ENCODE measurements around the gene RAB3A.
A peak's percentile ranks its signal among the peaks of the same experiment; 100 is the strongest.

RAB3A gene

GRCh38 chr19:18152442-18152816, 51.4 kb downstream of the RAB3A start:
- Histone ChIP-seq H3K4me2 (peak overlapping the region; percentile 71 to 99 (median 98)), H3K4me1 (peaks cover 40 to 50% (median 45%) of the 10 kb centered on the region in 10 experiments), H3K27me3 (no peaks in the 10 kb centered on the region), H3K9me3 (replicated peaks in 1 of 11) (no peaks in the 10 kb centered on the region), H3K27ac (peak overlapping the region; percentile 85 to 99 (median 95)), H4K20me1 (peaks cover 0 to 37% (median 18%) of the 10 kb centered on the region in 11 experiments; a peak in 15 of 22 replicates), H3K9ac (peak overlapping the region; percentile 83 to 98 (median 94)), H3K4me3 (peak overlapping the region; percentile 74 to 92 (median 84)), H3K36me3 (peaks cover 10 to 51% (median 35%) of the 10 kb centered on the region in 11 experiments; a peak in 21 of 22 replicates)
- no peak for TF ChIP-seq Cebpa-rat (IDR thresholded peaks at IDR 0.05)

- Histone ChIP-seq H3K4me3 (peak overlapping the region in 2 of 10 experiments; percentile 79 to 89; a peak in 1 of 20 replicates), H3K36me3 (peaks cover 23 to 55% (median 41%) of the 10 kb centered on the region in 11 experiments), H3K9me3 (replicated peaks in 1 of 11) (no peaks in the 10 kb centered on the region), H3K9ac (peak overlapping the region; percentile 83 to 98 (median 94); a peak in 19 of 22 replicates), H4K20me1 (peaks cover 0 to 23% (median 12%) of the 10 kb centered on the region in 11 experiments; a peak in 14 of 22 replicates), H3K27ac (peak overlapping the region in 10 of 11 experiments; percentile 85 to 99 (median 96); a peak in 15 of 22 replicates), H3K27me3 (no peaks in the 10 kb centered on the region), H3K4me2 (peak overlapping the region; percentile 71 to 99 (median 98)), H3K4me1 (peaks cover 27 to 36% (median 30%) of the 10 kb centered on the region in 10 experiments)
- no peak for TF ChIP-seq Cebpa-rat (IDR thresholded peaks at IDR 0.05)
Observed at GRCh38 chr19:18150776-18151624, 52.8 kb downstream of the RAB3A start.

DNA sequence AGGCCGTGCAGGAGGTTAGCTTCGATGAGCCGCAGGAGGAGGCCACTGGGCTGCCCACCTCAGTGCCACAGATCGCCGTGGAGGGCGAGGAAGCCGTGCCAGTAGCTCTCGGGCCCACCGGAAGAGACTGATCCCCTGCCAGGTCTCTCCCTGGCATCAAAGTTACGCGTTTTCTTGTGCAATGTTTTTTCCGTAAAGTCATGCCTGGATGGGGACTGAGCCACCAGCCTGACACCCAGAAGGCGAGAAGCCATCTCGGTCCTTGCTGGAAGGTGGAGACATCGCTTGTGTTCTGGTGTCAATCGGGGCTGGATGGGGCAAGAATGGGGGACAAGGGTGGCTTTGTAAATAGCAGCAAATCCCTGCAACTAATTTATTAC, 54.3 kb downstream of the RAB3A start:
- Histone ChIP-seq H4K20me1 (peaks cover 0 to 12% (median 8%) of the 10 kb centered on the region in 11 experiments; a peak in 15 of 22 replicates), H3K9ac (no peak overlapping the region), H3K4me1 (peaks cover 19 to 29% (median 24%) of the 10 kb centered on the region in 10 experiments), H3K4me3 (no peak overlapping the region), H3K27ac (no peak overlapping the region), H3K9me3 (replicated peaks in 1 of 11) (no peaks in the 10 kb centered on the region), H3K4me2 (no peak overlapping the region), H3K36me3 (peaks cover 37 to 61% (median 47%) of the 10 kb centered on the region in 11 experiments), H3K27me3 (no peaks in the 10 kb centered on the region)
- no peak for TF ChIP-seq Cebpa-rat (IDR thresholded peaks at IDR 0.05)

DNA sequence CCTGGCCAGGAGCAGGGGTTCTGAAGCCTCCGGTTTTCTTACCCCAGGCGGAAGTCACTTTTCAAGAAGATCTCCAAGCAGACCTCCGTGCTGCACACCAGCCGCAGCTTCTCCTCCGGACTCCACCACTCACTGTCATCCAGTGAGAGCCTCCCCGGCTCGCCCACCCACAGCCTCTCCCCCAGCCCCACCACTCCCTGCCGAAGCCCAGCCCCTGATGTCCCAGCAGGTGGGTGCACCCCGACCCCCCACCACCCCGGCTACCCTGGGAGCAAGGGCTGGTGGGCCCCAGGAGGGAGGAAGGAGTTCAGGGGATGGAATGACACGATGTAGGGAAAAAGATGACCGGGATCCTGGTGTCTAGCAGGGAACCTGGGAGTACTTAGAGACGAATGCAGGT, 56.4 kb downstream of the RAB3A start:
- Histone ChIP-seq H3K27ac (no peak overlapping the region), H3K27me3 (no peaks in the 10 kb centered on the region), H3K4me1 (peaks cover 11 to 16% (median 13%) of the 10 kb centered on the region in 10 experiments), H3K4me3 (no peak overlapping the region), H3K4me2 (no peak overlapping the region), H3K36me3 (peaks cover 59 to 82% (median 69%) of the 10 kb centered on the region in 11 experiments), H3K9me3 (replicated peaks in 1 of 11) (no peaks in the 10 kb centered on the region), H3K9ac (no peak overlapping the region), H4K20me1 (peaks cover 0 to 4% (median 0%) of the 10 kb centered on the region in 11 experiments; a peak in 3 of 22 replicates)
- TF ChIP-seq Cebpa-rat (IDR thresholded peaks at IDR 0.05), result no peak
